ENCODE results near the gene TNN. TPM values are rescaled to one million over a fixed set of nuclear protein-coding genes. Genes with fewer than 3 reads are reported as not detected.
A peak's percentile ranks its signal among the peaks of the same experiment; 100 is the strongest.

The TNN gene
- total and polyA plus RNA-seq, 2 experiments from 2014 or later = 0.18 to 0.31 TPM

GRCh38 chr1:175154629-175155472 lies 87.2 kb downstream of the TNN start:
- no peak overlapping the region for H3K4me3 ChIP-seq
- H3K4me2 ChIP-seq = no peak overlapping the region
- Mint-ChIP-seq H3K36me3 (ENCODE audit: low read depth) (no peaks in the 10 kb centered on the region), H3K4me1 (peaks cover 23% of the 10 kb centered on the region), H3K27me3 (ENCODE audit: insufficient read depth, low read depth, poor library complexity) (peaks cover 8% of the 10 kb centered on the region), H3K27ac (no peak overlapping the region), H3K4me3 (no peak overlapping the region), H3K9me3 (no peaks in the 10 kb centered on the region)
- H3K4me1 ChIP-seq (ENCODE audit: insufficient read depth) = peaks cover 8% of the 10 kb centered on the region; the same call in 1 of the 2 replicates
- no peaks in the 10 kb centered on the region for H3F3A ChIP-seq (replicated peaks; ENCODE audit: low read depth)
- peak; percentile 80 for DNase-seq (ENCODE audit: low spot score)
- no peaks in the 10 kb centered on the region for H3K36me3 ChIP-seq (ENCODE audit: insufficient read depth)
- 0 out of 2 replicates have a peak, but pooled peaks cover 3% of the 10 kb centered on the region for H3K9me2 ChIP-seq (ENCODE audit: insufficient read depth)
- H3K79me2 ChIP-seq (replicated peaks; ENCODE audit: insufficient read depth) = no peaks in the 10 kb centered on the region
- ATAC-seq = peak; percentile 31
- no peak overlapping the region for H3K27ac ChIP-seq (ENCODE audit: low read depth)
- peaks cover 7% of the 10 kb centered on the region; the same call in 1 of the 2 replicates for H3K27me3 ChIP-seq (ENCODE audit: insufficient read depth)
- H2AFZ ChIP-seq = no peak overlapping the region
- H4K20me1 ChIP-seq (replicated peaks; ENCODE audit: insufficient read depth) = no peaks in the 10 kb centered on the region
- TF ChIP-seq CTCF (conservative IDR thresholded peaks at IDR 0.05; ENCODE audit: low read depth in 2 of 2) (peak; percentile 94 to 95), ZNF462 (CRISPR knock-in tag; IDR thresholded peaks at IDR 0.05) (no peak), REST (IDR thresholded peaks at IDR 0.05; ENCODE audit: unreplicated experiment) (no peak)

Data from GM23338 (cell line).